Measurements from ENCODE around the gene FGD2. TPM values are rescaled to one million over a fixed set of nuclear protein-coding genes. Genes with fewer than 3 reads are reported as not detected.
A peak's percentile ranks its signal among the peaks of the same experiment; 100 is the strongest.

FGD2 gene
- total RNA-seq, 3 donors from 2014 or later = 6.9 to 18.3 (median 14.1) TPM

DNA sequence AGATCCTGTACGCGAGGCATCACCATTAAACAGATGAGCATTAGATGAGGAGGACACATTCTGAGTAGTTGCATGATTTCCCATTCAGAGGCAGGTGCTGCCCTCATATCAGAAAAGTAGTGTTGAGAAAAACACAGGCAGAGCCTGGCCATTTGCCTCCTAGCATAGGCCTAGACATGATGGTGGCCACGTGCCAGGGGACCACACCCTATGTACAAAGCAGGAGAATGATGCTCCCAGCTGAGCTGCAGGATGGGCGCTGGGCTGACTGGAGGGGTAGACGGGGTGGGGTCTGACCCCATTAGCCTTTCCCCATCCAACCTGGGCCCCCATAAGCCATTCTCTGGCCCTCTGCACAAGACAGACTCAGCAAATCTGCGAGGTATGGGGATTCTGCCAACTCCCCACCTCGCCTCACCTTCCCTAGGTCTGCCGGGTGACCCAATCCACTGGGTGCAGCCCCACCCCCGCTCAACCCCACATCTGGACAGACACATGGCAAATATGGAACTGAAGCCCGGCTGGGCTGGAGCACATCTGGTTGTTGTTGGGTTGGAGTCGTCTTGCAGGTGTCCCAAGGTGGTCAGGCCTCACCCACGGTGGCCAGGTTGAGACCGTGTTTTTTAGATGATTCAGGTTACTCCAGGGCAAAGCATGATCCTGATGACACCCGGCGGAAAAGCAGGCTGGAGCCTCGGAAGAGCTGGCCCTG is 37.0 kb upstream of the FGD2 start:
- intact Hi-C loops (cut with DNase I, micrococcal nuclease) = no loop called here
- Histone ChIP-seq H3K36me3 (ENCODE audit: low read depth) (peaks cover 7% of the 10 kb centered on the region), H3K9me3 (no peaks in the 10 kb centered on the region), H3K4me3 (no peak overlapping the region), H3K4me1 (ENCODE audit: low read depth) (no peaks in the 10 kb centered on the region)
- DNase-seq (peak in 2 of 3 donors; percentile 62 to 67), ATAC-seq (peak; percentile 37)
- TF ChIP-seq, protein P1, sequence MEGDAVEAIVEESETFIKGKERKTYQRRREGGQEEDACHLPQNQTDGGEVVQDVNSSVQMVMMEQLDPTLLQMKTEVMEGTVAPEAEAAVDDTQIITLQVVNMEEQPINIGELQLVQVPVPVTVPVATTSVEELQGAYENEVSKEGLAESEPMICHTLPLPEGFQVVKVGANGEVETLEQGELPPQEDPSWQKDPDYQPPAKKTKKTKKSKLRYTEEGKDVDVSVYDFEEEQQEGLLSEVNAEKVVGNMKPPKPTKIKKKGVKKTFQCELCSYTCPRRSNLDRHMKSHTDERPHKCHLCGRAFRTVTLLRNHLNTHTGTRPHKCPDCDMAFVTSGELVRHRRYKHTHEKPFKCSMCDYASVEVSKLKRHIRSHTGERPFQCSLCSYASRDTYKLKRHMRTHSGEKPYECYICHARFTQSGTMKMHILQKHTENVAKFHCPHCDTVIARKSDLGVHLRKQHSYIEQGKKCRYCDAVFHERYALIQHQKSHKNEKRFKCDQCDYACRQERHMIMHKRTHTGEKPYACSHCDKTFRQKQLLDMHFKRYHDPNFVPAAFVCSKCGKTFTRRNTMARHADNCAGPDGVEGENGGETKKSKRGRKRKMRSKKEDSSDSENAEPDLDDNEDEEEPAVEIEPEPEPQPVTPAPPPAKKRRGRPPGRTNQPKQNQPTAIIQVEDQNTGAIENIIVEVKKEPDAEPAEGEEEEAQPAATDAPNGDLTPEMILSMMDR (IDR thresholded peaks at IDR 0.05) = no peak

DNA sequence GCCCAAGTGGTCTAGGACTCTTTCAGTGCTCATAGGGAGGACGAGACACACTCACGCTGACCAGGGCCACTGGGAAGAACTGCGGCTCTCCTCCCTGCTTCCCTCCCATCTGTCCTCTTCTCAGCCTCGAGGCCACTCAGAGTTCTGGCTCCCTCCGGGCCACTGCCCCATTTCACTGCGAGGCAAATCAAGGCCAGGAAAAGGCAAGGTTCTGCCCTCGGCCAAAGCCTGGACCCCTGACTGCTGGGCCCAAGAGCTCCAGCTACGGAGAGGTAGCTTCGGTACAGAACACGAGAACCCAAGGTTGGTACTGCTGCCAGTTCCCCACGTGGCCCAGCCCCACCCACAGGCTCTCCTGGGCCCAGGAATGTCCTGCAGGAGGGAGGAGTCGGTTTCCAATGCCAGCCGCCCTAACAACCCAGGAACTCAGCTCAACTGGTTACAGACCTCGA is 36.2 kb upstream of the FGD2 start:
- intact Hi-C loops (cut with DNase I, micrococcal nuclease) = no loop called here
- ATAC-seq (peak; percentile 18), DNase-seq (no peak)
- Histone ChIP-seq H3K4me1 (ENCODE audit: low read depth) (no peaks in the 10 kb centered on the region), H3K9me3 (no peaks in the 10 kb centered on the region), H3K4me3 (no peak overlapping the region), H3K36me3 (ENCODE audit: low read depth) (peaks cover 12% of the 10 kb centered on the region)
- TF ChIP-seq, protein P1 (IDR thresholded peaks at IDR 0.05) = no peak

DNA sequence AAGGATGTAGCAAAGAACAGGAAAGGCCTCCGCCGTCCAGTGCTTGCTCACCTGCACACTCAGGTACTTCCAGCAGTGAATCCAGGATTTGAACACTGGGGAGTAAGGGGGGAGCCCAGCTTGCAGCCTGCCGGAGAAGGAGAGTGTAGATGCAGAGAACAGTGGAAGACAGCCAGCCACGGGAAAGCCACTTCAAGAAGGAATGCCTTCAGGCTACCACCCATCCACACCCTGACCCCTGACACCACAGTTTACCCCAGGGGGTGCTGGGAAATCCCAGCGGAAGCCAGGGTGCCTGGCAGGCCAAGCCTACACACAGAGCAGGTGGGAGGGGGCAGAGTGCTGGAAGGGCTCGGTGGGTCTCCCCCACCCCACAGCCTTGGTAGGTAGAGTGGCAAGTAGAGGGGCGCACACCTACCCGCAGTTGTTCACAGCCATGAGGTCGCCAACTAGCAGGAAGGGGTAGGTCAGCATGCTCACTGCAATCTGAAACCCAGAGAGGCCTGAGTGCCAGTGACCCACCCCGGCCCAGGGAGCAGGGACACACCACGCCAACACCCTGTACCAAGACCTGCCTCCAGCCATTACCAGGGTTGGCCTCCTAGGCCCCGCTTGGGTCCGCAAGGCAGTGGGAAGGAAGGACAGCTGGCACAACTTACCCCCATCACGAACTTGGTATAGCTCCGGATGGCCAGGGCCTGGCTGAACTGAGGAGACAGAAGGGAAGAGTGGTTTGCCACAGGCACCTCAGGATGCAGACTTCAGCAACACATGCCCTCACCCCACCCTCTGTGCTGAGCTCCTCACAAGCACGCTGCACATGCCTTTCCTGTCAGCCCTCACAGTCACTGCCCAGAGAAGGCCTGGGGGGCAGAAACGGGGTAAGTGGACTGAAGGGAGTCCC is 35.2 kb upstream of the FGD2 start:
- TF ChIP-seq, protein P1 (IDR thresholded peaks at IDR 0.05) = no peak
- H3K4me3 ChIP-seq = no peak overlapping the region
- H3K9me3 ChIP-seq = no peaks in the 10 kb centered on the region
- no peak for DNase-seq
- no peaks in the 10 kb centered on the region for H3K4me1 ChIP-seq (ENCODE audit: low read depth)
- no peak for ATAC-seq
- intact Hi-C loops (cut with DNase I, micrococcal nuclease) = no loop called here
- H3K36me3 ChIP-seq (ENCODE audit: low read depth) = peaks cover 12% of the 10 kb centered on the region

DNA sequence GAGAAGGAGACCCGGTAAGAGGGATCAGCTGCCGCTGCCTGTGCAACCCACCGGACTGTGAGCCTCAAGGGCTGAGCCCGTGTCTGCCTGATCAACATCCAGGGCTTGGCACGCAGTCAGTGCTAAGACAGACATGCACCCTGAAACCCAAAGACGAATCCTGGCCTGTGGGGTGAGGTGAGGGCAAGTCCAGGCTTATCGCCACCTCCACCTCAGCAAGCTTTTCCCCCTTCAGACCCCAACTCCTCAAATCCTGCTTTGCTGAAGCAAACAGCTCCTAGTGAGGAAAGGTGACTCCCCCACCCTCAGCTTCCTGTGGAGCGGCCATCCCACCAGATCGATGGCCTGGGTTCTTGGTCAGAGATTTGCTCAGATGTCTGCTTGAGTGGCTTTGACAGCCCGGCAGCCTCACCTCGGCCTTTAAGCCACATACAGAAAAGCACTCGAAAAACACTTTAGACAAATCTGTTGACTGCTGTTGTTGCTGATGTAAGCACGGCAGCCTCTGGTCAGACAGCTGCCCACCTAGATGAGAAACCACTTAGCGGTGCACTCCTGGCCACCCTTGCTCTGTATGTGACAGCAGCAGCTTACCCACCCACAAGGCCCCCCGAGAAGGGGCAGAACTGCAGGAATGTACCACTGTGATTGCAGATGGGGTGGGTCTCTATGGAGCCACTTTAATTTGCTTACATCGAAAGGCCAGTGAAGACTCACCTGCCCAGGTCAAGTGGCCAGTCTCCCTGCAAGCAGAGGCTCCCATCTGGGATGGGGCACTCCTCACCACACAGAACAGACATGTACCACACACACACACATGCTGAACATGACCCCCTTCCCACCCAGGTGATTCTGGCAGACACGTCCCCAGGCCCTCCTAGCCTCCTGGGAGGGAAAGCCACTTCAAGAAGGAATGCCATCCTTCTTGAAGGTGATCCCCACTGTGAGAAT is 34.3 kb upstream of the FGD2 start:
- DNase-seq (no peak), ATAC-seq (no peak)
- intact Hi-C loops (cut with DNase I, micrococcal nuclease) = no loop called here
- Histone ChIP-seq H3K4me1 (ENCODE audit: low read depth) (no peaks in the 10 kb centered on the region), H3K9me3 (no peaks in the 10 kb centered on the region), H3K36me3 (ENCODE audit: low read depth) (peaks cover 22% of the 10 kb centered on the region), H3K4me3 (no peak overlapping the region)
- TF ChIP-seq, protein P1 (IDR thresholded peaks at IDR 0.05) = no peak
